GM18870 (cell line): ENCODE results near the gene RNF114.
"Not testable (repeated sequence)": the region's sequence is repeated elsewhere in the genome, so short reads cannot be mapped to it uniquely, and the experiment has no call there.

ENCODE experiments used
- ATAC-seq: cut with Tn5 transposase; IDR thresholded peaks from one replicate; pipeline ENCODE4 v1.9.1; 2021; ENCODE audit warnings: moderate library complexity; ENCODE audit not compliant: unreplicated experiment

RNF114 gene

GRCh38 chr20:49925901-49926454 is 10.2 kb upstream of the RNF114 start:
- ATAC-seq, result no peak

DNA sequence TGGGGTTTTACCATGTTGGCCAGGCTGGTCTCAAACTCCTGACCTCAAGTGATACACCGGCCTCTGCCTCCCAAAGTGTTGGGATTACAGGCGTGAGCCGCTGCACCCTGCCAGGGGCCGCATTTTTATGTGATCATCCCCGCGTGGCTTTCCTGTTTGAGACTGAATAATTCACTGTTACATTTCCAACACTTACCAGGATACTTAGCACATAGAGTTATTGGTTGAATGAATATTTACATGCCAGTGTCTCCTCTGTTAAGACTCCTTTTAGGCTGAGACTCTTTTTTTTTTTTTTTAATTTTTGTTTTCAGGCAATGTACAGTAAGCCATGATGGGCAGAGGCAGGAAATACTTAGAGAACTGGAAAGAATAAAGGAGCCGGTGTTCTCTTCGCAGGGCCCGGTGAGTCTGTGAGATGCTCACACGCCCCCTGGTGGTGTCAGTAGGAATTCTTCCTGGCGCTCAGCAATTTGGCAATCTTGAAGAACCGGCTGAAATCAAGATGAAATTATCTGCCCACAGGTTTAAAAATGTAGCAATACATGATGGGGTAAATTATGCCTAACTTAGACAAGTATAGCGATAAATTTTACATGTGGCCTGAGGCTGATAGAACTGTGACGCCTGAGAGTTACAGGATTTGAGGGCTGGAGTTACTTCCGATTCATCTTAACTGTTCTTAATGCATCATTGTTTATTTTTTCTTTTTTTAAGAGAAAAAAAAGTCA is 7.6 kb upstream of the RNF114 start:
- ATAC-seq, result no peak

DNA sequence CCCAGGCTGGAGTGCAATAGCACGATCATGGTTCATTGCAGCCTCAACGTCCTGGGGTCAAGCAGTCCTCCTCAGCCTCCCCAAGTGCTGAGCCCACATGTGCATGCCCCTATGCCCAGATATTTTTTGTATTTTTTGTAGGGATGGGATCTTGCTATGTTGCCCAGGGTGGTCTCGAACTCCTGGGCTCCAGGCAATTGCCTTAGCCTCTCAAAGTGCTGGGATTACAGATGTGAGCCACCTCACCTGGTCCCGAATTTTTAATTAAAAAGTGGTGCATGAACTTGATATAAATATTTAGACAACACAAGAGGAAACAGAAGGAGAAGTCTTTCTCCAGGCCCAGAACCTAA is 7.1 kb upstream of the RNF114 start:
- no peak for ATAC-seq

- ATAC-seq, result no peak
Observed at GRCh38 chr20:49935746-49936152, 448 bp upstream of the RNF114 start.

DNA sequence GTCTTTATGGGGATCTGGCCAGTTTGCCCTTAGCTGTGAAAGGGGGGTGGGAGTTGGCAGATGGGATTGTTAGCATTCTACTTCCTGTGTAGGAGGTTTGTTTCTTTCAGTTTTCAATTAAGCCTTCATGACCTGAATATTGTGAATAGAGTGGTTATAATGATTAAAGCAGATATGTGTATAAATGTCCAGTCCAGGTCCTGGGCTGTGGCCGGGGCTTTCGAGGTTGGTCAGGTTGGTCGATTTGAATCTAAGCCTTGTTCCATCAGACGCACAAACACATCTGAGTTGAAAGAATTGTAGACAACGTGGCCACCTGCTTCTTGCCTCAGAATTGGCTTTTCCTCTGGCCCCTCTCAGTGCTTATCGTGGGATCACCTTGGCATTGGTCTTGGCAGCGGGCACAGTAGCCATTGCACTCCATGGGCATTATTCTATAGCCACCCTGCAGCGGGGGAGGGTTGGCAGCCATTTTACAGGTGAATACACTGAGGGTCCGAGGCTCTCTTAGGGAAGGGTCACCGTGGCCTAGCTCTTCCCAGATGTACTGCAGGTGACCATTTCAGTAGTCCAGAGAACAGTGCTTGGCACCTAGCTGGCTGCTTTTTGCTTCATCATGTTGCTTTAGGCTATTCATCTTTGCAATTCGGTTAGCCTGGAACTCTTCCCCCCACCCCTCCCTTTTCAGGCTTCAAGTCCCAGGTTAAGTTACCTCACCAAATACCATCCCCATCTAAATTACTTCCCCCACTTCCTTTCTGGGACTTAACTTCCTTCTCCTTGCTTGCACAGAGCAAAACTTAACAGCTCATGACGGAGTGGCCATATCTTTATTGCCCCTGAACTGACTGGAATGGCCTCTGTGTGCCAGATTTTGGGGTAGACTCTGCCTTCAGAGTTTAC is 1.1 kb downstream of the RNF114 start:
- ATAC-seq, result no peak

DNA sequence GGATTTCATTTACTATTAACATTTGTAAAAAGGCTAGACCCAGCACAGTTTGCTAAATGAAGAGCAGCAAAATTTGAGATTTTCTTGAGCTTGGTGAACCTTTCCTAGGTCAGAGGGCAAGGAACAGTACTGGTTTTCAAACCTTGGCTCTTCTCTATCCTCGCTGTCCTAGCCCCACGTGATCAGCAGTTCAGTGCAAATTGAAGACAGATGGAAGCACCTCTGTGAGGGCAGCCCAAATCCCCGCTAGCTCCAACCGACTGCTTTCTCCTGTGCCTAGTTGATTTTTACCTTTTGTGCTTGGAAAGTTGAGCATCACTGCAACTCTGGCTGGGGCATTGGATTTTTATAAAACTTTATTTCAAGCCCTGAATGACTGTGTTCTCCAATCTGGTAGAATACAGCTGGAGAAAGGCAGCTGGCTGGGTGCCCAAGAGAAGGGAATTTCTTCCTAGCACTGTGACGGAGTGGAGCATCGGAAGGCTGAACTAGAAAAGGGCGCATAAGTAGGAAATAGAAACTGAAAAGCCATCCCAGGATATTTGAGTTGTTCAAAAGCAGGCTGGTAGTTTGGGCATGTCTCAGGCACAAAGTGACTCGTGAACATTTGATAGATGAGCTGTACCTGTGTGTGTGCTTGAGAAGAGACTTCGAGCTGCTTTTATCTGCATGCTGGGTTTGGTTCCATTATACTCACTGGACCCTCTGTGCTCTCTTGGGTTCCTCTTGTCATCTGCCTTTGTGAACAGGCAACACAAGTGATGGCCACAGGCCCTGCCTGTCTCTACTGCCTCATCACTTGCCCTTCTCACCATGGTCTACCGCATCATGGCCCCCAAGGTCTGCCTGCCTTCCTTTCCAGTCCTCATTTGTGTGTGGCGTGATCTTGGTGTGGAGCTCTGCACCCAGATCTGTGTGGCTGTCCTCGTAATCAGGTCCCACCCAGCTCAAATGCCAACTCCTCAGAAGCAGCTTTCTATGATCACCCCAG is 2.3 kb downstream of the RNF114 start:
- no peak for ATAC-seq

- no peak for ATAC-seq
Observed at GRCh38 chr20:49941456-49941855, 5.3 kb downstream of the RNF114 start.

GRCh38 chr20:49942303-49942702 is 6.1 kb downstream of the RNF114 start:
- ATAC-seq, result no peak

GRCh38 chr20:49942942-49943341 is 6.7 kb downstream of the RNF114 start:
- no peak for ATAC-seq

DNA sequence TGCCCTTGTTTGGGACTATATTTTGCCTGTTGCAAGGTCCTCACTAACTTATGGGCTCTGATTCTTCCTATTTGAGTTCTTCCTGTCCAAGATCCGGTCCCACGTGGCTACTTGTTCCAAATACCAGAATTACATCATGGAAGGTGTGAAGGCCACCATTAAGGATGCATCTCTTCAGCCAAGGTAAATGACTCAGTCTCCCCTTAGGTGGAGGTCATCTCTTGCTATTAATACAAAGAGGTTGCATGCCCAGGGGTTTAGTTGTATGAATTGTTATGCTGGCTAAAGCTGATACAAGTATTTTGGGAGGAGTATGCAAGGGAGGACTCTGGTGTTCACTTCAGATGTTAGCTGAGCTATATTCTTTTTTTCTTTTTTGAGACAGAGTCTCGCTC is 9.1 kb downstream of the RNF114 start:
- ATAC-seq, result no peak

- no peak for ATAC-seq
Observed at GRCh38 chr20:49945701-49946477, 9.7 kb downstream of the RNF114 start.

DNA sequence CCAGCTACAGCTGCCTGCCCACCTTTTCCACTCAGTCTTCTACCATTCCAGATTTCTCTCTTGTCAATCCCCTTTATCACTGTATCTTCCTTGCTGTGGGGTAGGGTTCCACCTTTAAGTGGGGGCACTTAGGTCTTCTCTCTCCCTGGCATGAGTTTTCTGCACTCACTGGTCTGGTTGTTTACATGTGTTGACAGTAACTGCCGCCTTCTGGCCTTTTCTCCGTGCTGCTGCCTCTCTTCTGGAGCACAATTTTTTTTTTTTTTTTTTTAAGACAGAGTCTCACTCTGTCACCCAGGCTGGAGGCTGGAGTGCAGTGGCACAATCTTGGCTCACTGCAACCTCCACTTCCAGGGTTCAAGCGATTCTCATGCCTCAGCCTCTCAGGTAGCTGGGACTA is 12.0 kb downstream of the RNF114 start:
- ATAC-seq, result no peak

GRCh38 chr20:49948809-49949507 is 12.8 kb downstream of the RNF114 start:
- ATAC-seq, result no peak

DNA sequence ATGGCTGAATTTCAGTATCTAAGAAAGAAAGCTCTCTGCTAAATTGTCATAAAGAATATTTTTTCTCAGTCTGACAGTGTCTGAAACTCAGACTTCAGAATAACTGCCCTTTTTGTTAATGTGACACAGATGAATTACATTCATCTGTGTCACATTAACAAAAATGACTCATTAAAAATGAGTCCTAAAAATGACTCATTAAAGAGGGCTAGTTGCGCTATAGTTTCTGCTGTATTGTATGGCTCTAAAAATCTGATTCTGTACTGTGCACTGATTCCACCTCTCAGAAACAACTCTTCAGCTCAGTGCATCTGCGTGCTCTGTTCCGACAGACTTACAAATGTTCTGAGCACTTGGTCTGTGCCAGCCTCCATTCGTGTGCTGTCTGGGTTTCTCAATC is 15.0 kb downstream of the RNF114 start:
- no peak for ATAC-seq

DNA sequence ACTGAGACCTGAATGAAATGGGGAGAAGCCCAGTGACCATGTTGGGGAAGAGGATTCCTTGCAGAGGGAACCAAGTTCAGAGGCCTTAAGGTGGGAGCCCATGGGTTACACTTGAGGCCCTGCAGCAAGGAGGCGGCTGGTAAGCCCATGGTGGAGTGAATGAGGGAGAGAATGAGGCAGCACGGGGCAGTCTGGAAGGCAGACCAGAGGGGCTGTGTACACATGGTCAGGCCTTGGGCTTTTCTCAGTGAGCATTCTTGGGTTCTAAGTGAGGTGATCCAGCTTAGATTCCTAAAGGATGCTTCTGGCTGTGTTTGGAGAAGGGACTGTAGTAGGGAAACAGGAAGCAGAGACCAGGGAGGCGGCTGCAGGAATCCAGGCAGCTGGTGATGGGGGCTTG is 19.0 kb downstream of the RNF114 start:
- no peak for ATAC-seq

GRCh38 chr20:49955830-49956396 is 19.7 kb downstream of the RNF114 start:
- not testable (repeated sequence) for ATAC-seq

GRCh38 chr20:49956689-49957088 is 20.5 kb downstream of the RNF114 start:
- ATAC-seq, result no peak

DNA sequence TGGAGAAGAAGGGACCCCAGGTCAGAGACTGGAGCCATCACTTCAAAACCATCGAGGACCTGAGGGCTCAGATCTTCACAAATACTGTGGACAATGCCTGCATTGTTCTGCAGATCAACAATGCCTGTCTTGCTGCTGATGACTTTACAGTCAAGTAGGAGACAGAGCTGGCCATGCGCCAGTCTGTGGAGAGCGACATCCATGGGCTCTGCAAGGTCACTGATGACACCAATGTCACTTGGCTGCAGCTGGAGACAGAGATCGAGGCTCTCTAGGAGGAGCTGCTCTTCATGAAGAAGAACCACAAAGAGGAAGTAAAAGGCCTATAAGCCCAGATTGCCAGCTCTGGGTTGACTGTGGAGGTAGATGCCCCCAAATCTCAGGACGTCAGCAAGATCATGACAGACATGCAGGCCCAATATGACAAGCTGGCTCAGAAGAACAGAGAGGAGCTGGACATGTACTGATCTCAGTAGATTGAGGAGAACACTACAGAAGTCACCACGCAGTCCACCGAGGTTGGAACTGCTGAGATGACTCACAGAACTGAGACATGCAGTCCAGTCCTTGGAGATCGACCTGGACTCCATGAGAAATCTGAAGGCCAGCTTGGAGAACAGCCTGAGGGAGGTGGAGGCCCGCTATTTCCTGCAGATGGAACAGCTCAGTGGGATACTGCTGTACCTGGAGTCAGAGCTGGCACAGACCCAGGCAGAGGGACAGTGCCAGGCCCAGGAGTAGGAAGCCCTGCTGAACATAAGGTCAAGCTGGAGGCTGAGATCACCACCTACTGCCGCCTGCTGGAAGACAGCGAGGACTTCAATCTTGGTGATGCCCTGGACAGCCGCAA is 21.1 kb downstream of the RNF114 start:
- ATAC-seq, result not testable (repeated sequence)
